ENCODE measurements around the gene AMBP.

DNA sequence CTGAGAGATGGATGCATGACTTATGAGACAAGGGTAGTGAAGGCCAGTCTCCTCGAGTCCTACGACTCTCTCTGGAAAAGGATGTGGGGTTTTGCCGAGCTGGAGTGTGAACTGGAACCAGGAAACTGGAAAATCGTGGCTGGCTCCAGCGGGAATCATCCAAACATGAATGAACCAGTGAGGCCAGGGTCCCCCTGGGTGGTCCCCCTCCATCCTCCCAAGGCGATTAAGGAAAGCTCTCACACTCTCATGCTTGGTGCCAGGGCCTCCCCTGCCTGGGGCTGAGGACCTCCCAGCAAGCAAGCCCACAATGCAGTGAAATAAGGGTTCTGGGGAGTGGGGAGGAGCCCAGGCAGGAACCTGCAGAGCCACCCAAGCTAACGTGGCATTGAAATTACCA, 9.6 kb upstream of the AMBP start:
- TF ChIP-seq FOXM1 (IDR thresholded peaks at IDR 0.05; ENCODE audit: borderline replicate concordance, low read depth): no peak
- no peak for TF ChIP-seq TEAD4 (IDR thresholded peaks at IDR 0.05)

Data from Ishikawa (cell line).